ENCODE results near the gene TMEM125. TPM values are rescaled to one million over a fixed set of nuclear protein-coding genes. Genes with fewer than 3 reads are reported as not detected.

TMEM125 gene
- total and polyA plus RNA-seq, 10 of the 15 experiments (the other 5 are each of a cell fraction or from before 2014, with no cell fraction given), result 0.28 TPM; not detected in 9

DNA sequence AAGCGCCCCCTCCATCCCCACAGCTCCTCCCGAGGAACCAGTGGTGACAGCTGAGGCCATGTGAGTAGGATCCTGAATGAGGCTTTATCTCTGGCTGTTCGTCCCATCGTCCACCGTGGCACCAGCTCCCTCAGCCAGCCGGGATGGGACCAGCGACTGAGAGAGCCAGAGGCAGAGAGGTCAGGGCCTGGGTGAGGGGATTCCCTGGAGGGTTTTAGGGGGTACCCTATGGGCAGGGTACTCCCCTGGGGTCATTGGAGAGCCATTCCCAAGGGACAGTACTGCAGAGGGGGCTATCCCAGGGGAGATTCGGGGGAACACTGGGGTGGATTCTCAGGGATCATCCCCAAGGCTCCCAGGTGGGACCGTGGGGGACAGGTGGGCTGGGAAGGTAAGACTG, 2.4 kb downstream of the TMEM125 start (continued):
- TF ChIP-seq MTA3 (IDR thresholded peaks at IDR 0.05; ENCODE audit: borderline replicate concordance, low read length) (no peak), ZNF274 (IDR thresholded peaks at IDR 0.05; ENCODE audit: insufficient read depth, insufficient read length) (no peak)

GRCh38 chr1:43272576-43273571, 3.1 kb downstream of the TMEM125 start:
- ChIA-PET CTCF (no interaction called here), POLR2A (no interaction called here), SMC1A (ENCODE audit: uncharacterized antibody, unreplicated experiment) (interaction anchor here (1.4 kb wide), 1 partner anchor 20 kb away, joined by 3 read pairs; no protein-coding TSS in a partner anchor), RAD21 (ENCODE audit: unreplicated experiment) (no interaction called here)
- no peak overlapping the region for H3K9ac ChIP-seq (ENCODE audit: control insufficient read depth, insufficient read depth, low read length)
- no peaks in the 10 kb centered on the region for H3K9me3 ChIP-seq (replicated peaks; ENCODE audit: control insufficient read depth, insufficient read depth, low read length)
- WGBS (ENCODE audit: insufficient coverage, insufficient replicate concordance, low lambda C conversion rate, missing lambda C conversion rate), result 83% methylated on average over 45 of the region's 46 CpGs
- H2AFZ ChIP-seq (ENCODE audit: control insufficient read depth, low read depth, low read length), result no peak overlapping the region
- peaks cover 4% of the 10 kb centered on the region; the same call in 1 of the 2 replicates for H3K4me1 ChIP-seq (ENCODE audit: control insufficient read depth, insufficient read depth, low read length)
- H3K27ac ChIP-seq (ENCODE audit: control insufficient read depth, insufficient read depth), result no peak overlapping the region
- H3K79me2 ChIP-seq (ENCODE audit: control insufficient read depth, insufficient read depth, low read length), result no peaks in the 10 kb centered on the region
- FAIRE-seq, result no peak
- no peak overlapping the region for H3K4me3 ChIP-seq
- intact Hi-C loops (cut with micrococcal nuclease; ENCODE audit: unreplicated experiment), result no loop called here
- no peak for DNase-seq (ENCODE audit: low read depth, low spot score)
- no peaks in the 10 kb centered on the region; a peak in 1 of 4 replicates for H3K27me3 ChIP-seq (replicated peaks in 1 of 2; ENCODE audit: control insufficient read depth in 2 of 2, insufficient read depth in 2 of 2, low read length in 1 of 2)
- no peak for ATAC-seq
- no peak overlapping the region for H3K4me2 ChIP-seq (ENCODE audit: control insufficient read depth, insufficient read depth)
- H4K20me1 ChIP-seq (ENCODE audit: control insufficient read depth, insufficient read depth), result no peaks in the 10 kb centered on the region
- no peaks in the 10 kb centered on the region for H3K36me3 ChIP-seq (ENCODE audit: control insufficient read depth in 2 of 2, insufficient read depth in 2 of 2, low read length in 1 of 2)
- BruUV-seq (replicated peaks), result no TSS peak
- in situ Hi-C loops (cut with MboI), result no loop called here
- no peak for TF ChIP-seq SMAD1 (IDR thresholded peaks at IDR 0.05; ENCODE audit: low read depth, partially characterized antibody)
- TF ChIP-seq FOXK2 (IDR thresholded peaks at IDR 0.05), result no peak
- no peak for TF ChIP-seq FOS (IDR thresholded peaks at IDR 0.05; ENCODE audit: borderline replicate concordance, extremely low read depth, insufficient read length)
- no peak for TF ChIP-seq EED (IDR thresholded peaks at IDR 0.05; ENCODE audit: low read depth)
- TF ChIP-seq ATF7 (IDR thresholded peaks at IDR 0.05; ENCODE audit: low read depth), result no peak
- no peak for TF ChIP-seq TARDBP (IDR thresholded peaks at IDR 0.05; ENCODE audit: borderline replicate concordance)
- TF ChIP-seq RB1 (IDR thresholded peaks at IDR 0.05; ENCODE audit: borderline replicate concordance), result no peak
- TF ChIP-seq ZZZ3 (IDR thresholded peaks at IDR 0.05; ENCODE audit: control insufficient read depth, insufficient read length, low read depth), result no peak
- no peak for TF ChIP-seq RELA (IDR thresholded peaks at IDR 0.05; ENCODE audit: borderline replicate concordance, partially characterized antibody)
- no peak for TF ChIP-seq RAD21 (IDR thresholded peaks at IDR 0.05; ENCODE audit: insufficient read depth, low read depth, low read length)
- no peak for TF ChIP-seq PAX5 (IDR thresholded peaks at IDR 0.05; ENCODE audit: borderline replicate concordance, low read depth, low read length)
- TF ChIP-seq CBX3 (IDR thresholded peaks at IDR 0.05; ENCODE audit: borderline replicate concordance, low read depth), result no peak
- TF ChIP-seq PAX8 (IDR thresholded peaks at IDR 0.05), result no peak
- TF ChIP-seq BCL11A (IDR thresholded peaks at IDR 0.05; ENCODE audit: low read depth, low read length), result no peak
- TF ChIP-seq BRCA1 (IDR thresholded peaks at IDR 0.05; ENCODE audit: low read depth, low read length), result no peak
- TF ChIP-seq MLLT1 (IDR thresholded peaks at IDR 0.05), result no peak
- no peak for TF ChIP-seq JUNB (IDR thresholded peaks at IDR 0.05)
- TF ChIP-seq, protein P1, sequence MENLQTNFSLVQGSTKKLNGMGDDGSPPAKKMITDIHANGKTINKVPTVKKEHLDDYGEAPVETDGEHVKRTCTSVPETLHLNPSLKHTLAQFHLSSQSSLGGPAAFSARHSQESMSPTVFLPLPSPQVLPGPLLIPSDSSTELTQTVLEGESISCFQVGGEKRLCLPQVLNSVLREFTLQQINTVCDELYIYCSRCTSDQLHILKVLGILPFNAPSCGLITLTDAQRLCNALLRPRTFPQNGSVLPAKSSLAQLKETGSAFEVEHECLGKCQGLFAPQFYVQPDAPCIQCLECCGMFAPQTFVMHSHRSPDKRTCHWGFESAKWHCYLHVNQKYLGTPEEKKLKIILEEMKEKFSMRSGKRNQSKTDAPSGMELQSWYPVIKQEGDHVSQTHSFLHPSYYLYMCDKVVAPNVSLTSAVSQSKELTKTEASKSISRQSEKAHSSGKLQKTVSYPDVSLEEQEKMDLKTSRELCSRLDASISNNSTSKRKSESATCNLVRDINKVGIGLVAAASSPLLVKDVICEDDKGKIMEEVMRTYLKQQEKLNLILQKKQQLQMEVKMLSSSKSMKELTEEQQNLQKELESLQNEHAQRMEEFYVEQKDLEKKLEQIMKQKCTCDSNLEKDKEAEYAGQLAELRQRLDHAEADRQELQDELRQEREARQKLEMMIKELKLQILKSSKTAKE (IDR thresholded peaks at IDR 0.05; ENCODE audit: low read depth, poor library complexity, severe bottlenecking), result no peak
- no peak for TF ChIP-seq SMAD5 (IDR thresholded peaks at IDR 0.05; ENCODE audit: low read depth)

Measured in GM12878 (cell line).